SK-N-SH treated with all-trans-retinoic acid at 6 μM for 48 hours (cell line): ENCODE results near the gene RPS6KA1.

Experiments
- ATAC-seq: fragments of 200-7000 bp; cut with Tn5 transposase; 3 replicates; pipeline ENCODE4 v1.9.1; 2020; ENCODE audit warnings: mild to moderate bottlenecking, moderate library complexity
- ARNTL ChIP-seq: fragments of 450-650 bp; formaldehyde crosslinking; IDR thresholded peaks from 2 replicates; pipeline ENCODE4 v1.5.0; 2020; ENCODE audit warnings: low read depth, mild to moderate bottlenecking, moderate library complexity, borderline replicate concordance
- BACH2 ChIP-seq: fragments of 250-450 bp; sonication (Bioruptor Pico); IDR thresholded peaks from 2 replicates; pipeline ENCODE4 v1.9.0; 2021; ENCODE audit warnings: mild to moderate bottlenecking, borderline replicate concordance
- CREB5 ChIP-seq: fragments of 250-450 bp; sonication (Bioruptor Pico); IDR thresholded peaks from 2 replicates; pipeline ENCODE4 v1.5.1; 2020; ENCODE audit warnings: low read depth, mild to moderate bottlenecking, moderate library complexity
- CSDC2 ChIP-seq: fragments of 250-450 bp; sonication (Bioruptor Pico); IDR thresholded peaks from 2 replicates; pipeline ENCODE4 v1.5.0; 2020; ENCODE audit warnings: mild to moderate bottlenecking, moderate library complexity
- CSRNP3 ChIP-seq: fragments of 250-450 bp; sonication (Bioruptor Pico); IDR thresholded peaks from 2 replicates; pipeline ENCODE4 v1.5.1; 2021; ENCODE audit warnings: mild to moderate bottlenecking, moderate library complexity
- ESRRG ChIP-seq: fragments of 250-450 bp; sonication (Bioruptor Pico); IDR thresholded peaks from 2 replicates; pipeline ENCODE4 v1.6.1; 2021; ENCODE audit warnings: mild to moderate bottlenecking
- GLIS3 ChIP-seq: fragments of 250-450 bp; sonication (Bioruptor Pico); IDR thresholded peaks from 2 replicates; pipeline ENCODE4 v1.5.0; 2020; ENCODE audit warnings: mild to moderate bottlenecking, moderate library complexity
- ISL1 ChIP-seq: fragments of 250-450 bp; sonication (Bioruptor Pico); IDR thresholded peaks from 2 replicates; pipeline ENCODE4 v2.1.2; 2022; ENCODE audit warnings: mild to moderate bottlenecking, moderate library complexity
- PPARA ChIP-seq: fragments of 250-450 bp; sonication (Bioruptor Pico); IDR thresholded peaks from 2 replicates; pipeline ENCODE4 v1.5.0; 2020; ENCODE audit warnings: mild to moderate bottlenecking, borderline replicate concordance
- SNAI2 ChIP-seq: fragments of 250-450 bp; sonication (Bioruptor Pico); IDR thresholded peaks from 2 replicates; pipeline ENCODE4 v1.5.0; 2020; ENCODE audit warnings: mild to moderate bottlenecking, moderate library complexity
- TOX ChIP-seq: fragments of 250-450 bp; sonication (Bioruptor Pico); IDR thresholded peaks from 2 replicates; pipeline ENCODE4 v1.8.0; 2021; ENCODE audit warnings: mild to moderate bottlenecking, moderate library complexity, borderline replicate concordance
- TSHZ2 ChIP-seq: fragments of 250-450 bp; sonication (Bioruptor Pico); IDR thresholded peaks from 2 replicates; pipeline ENCODE4 v1.5.0; 2020; ENCODE audit warnings: mild to moderate bottlenecking, moderate library complexity
- ZC3H10 ChIP-seq: fragments of 250-450 bp; sonication (Bioruptor Pico); IDR thresholded peaks from 2 replicates; pipeline ENCODE4 v1.5.1; 2021; ENCODE audit warnings: mild to moderate bottlenecking, moderate library complexity
- ZFP3 ChIP-seq: fragments of 250-450 bp; sonication (Bioruptor Pico); IDR thresholded peaks from 2 replicates; pipeline ENCODE4 v1.5.0; 2020; ENCODE audit warnings: mild to moderate bottlenecking, moderate library complexity
- ZFP30 ChIP-seq: fragments of 450-650 bp; formaldehyde crosslinking; IDR thresholded peaks from 2 replicates; pipeline ENCODE4 v1.5.0; 2022; ENCODE audit warnings: mild to moderate bottlenecking, moderate library complexity
- ZNF70 ChIP-seq: fragments of 450-650 bp; formaldehyde crosslinking; IDR thresholded peaks from 2 replicates; pipeline ENCODE4 v1.5.0; 2020; ENCODE audit warnings: mild to moderate bottlenecking, moderate library complexity
- ZNF8 ChIP-seq: fragments of 450-650 bp; formaldehyde crosslinking; IDR thresholded peaks from 2 replicates; pipeline ENCODE4 v1.5.0; 2020; ENCODE audit warnings: mild to moderate bottlenecking, moderate library complexity
- TF ChIP-seq, protein P1 (sequence below): fragments of 250-450 bp; sonication (Bioruptor Pico); IDR thresholded peaks from 2 replicates; pipeline ENCODE4 v1.8.0; 2021; ENCODE audit warnings: low read depth, mild to moderate bottlenecking, moderate library complexity, borderline replicate concordance

Gene RPS6KA1

DNA sequence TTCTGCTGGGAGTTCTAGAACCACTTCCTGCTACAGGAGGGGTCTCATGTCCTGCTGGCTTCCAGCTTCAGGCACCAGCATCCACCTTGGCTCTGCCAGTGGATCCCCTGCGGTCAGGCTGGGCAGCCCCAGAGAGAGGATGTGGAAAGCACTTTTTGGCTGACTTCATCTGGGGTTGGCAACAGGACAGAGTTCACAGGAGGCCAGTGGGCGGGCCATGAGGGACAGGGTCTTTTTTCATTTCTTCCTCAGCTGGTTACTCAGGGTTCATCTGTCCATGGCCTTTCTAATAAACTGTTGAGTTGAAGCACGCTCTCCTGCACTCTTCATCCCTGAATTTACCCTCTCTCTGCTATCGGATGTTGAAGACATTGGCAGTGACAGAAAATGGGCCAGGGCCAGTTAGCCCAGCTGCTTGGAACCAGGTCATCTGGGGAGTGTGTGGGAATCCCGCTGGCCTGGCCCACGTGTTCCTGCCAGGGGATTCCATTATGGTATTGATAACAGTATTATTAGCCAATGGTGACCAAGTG, 45.2 kb downstream of the RPS6KA1 start (continued):
- TF ChIP-seq CREB5: no peak
- TF ChIP-seq TOX: no peak

DNA sequence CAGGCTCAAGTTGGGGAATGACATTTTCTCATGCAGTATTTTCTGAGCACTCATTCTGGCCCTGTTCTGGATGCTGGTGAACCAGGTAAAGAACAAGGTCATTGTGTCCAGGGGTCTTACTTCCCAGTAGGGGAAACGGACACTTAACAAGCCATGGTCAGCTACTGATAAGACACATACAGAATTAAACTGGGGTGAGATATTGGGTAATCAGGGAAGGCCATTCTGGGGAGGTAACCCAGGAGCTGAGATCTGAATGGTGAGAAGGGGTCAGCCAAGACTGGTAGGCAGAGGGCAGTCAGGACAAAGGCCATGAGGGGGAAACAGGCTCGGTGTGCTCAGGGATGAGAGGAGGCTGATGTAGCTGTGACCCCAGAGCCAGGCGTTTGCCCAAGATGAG, 45.8 kb downstream of the RPS6KA1 start:
- TF ChIP-seq, protein P1, sequence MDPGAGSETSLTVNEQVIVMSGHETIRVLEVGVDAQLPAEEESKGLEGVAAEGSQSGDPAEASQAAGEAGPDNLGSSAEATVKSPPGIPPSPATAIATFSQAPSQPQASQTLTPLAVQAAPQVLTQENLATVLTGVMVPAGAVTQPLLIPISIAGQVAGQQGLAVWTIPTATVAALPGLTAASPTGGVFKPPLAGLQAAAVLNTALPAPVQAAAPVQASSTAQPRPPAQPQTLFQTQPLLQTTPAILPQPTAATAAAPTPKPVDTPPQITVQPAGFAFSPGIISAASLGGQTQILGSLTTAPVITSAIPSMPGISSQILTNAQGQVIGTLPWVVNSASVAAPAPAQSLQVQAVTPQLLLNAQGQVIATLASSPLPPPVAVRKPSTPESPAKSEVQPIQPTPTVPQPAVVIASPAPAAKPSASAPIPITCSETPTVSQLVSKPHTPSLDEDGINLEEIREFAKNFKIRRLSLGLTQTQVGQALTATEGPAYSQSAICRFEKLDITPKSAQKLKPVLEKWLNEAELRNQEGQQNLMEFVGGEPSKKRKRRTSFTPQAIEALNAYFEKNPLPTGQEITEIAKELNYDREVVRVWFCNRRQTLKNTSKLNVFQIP: no peak
- TF ChIP-seq ZFP3 (CRISPR knock-in tag): no peak
- no peak for TF ChIP-seq TSHZ2 (CRISPR knock-in tag)
- no peak for TF ChIP-seq PPARA
- no peak for TF ChIP-seq CSDC2 (CRISPR knock-in tag)
- no peak for TF ChIP-seq CSRNP3 (CRISPR knock-in tag)
- no peak for ATAC-seq

- no peak for ATAC-seq
- TF ChIP-seq ZNF8 (CRISPR knock-in tag): no peak
- TF ChIP-seq, all 23 proteins: peak for 0
These were observed 48.6 kb downstream of the RPS6KA1 start for GRCh38 chr1:26578167-26578566.

DNA sequence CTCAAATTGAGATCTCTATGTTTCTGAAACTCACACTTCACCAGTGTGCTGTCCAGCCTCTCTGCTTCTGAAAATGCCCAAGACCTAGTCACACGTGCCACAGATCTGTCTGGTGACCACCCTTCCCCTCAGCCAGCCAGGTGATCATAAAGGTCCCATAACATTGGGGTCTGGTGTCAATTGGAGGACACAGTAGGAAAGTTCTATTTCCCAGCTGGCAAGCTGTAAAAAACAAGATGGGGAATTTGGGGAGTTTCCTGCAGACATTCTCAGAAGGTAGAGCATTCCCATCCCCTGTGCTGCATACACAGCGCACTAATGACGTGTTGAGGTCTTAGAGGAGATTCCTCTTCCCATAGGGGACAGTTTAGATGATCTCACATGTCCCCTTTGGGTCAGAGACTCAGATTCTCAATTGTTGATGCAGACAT, 50.1 kb downstream of the RPS6KA1 start:
- TF ChIP-seq ZNF70 (no peak), GLIS3 (CRISPR knock-in tag) (no peak), SNAI2 (CRISPR knock-in tag) (no peak), ESRRG (no peak), BACH2 (CRISPR knock-in tag) (no peak), ARNTL (no peak), CSDC2 (CRISPR knock-in tag) (no peak), ISL1 (CRISPR knock-in tag) (no peak), PPARA (no peak), TOX (no peak), ZFP3 (CRISPR knock-in tag) (no peak), ZFP30 (CRISPR knock-in tag) (no peak)
- TF ChIP-seq, protein P1: no peak
- no peak for ATAC-seq

GRCh38 chr1:26580116-26580515, 50.6 kb downstream of the RPS6KA1 start:
- TF ChIP-seq CSRNP3 (CRISPR knock-in tag) (no peak), PPARA (no peak), ZC3H10 (no peak)
- TF ChIP-seq, all 23 proteins: peak for 0
- no peak for ATAC-seq
